Keratinocyte (primary cell): Measurements from ENCODE around the gene ST6GAL1. TPM values are rescaled to one million over a fixed set of nuclear protein-coding genes. Genes with fewer than 3 reads are reported as not detected.
"Not testable (repeated sequence)": the region's sequence is repeated elsewhere in the genome, so short reads cannot be mapped to it uniquely, and the experiment has no call there.

Source experiments
- DNase-seq: peaks from one replicate; pipeline ENCODE4 v3.0.0-alpha.2; 2011; ENCODE audit warnings: low read depth, missing footprints, low spot score
- FAIRE-seq: peaks from 2 replicates; lab custom pipeline; 2011; peaks lifted over from hg19 to GRCh38; lab: Jason Lieb, UNC
- H2AFZ ChIP-seq: 2 replicates; pipeline ENCODE4 v1.6.0; 2012; ENCODE audit warnings: low read length, control low read depth, inconsistent platforms; ENCODE audit not compliant: control insufficient read depth
- H3K27ac ChIP-seq: 2 replicates; pipeline ENCODE4 v1.5.1; 2011; ENCODE audit warnings: low read length; ENCODE audit not compliant: control insufficient read depth, insufficient read depth
- H3K27me3 ChIP-seq: 3 replicates; pipeline ENCODE4 v1.6.0; 2011; ENCODE audit warnings: low read length; ENCODE audit not compliant: control insufficient read depth, insufficient read depth; ENCODE audit errors: extremely low read depth
- H3K36me3 ChIP-seq, 2 experiments: 2 replicates in 1 of 2; 3 replicates in 1 of 2; pipeline ENCODE4 v1.5.1; 2011; ENCODE audit warnings: low read length in 2 of 2, mild to moderate bottlenecking in 1 of 2; ENCODE audit not compliant: control insufficient read depth in 2 of 2, insufficient read depth in 2 of 2; ENCODE audit errors: extremely low read depth in 1 of 2
- H3K4me1 ChIP-seq: 3 replicates; pipeline ENCODE4 v1.5.1; 2011; ENCODE audit warnings: low read length; ENCODE audit not compliant: control insufficient read depth, insufficient read depth; ENCODE audit errors: extremely low read depth
- H3K4me2 ChIP-seq: 3 replicates; pipeline ENCODE4 v1.6.0; 2011; ENCODE audit warnings: low read depth, low read length; ENCODE audit not compliant: control insufficient read depth, insufficient read depth; ENCODE audit errors: extremely low read depth
- H3K4me3 ChIP-seq, 3 experiments: fragments of 200-600 bp in 1 of 3; sonication (generic) in 1 of 3; 2 replicates in 2 of 3; 3 replicates in 1 of 3; pipeline ENCODE4 v1.5.1; 2011 to 2016; ENCODE audit warnings: low read length in 3 of 3, mild to moderate bottlenecking in 3 of 3, control low read depth in 2 of 3, inconsistent platforms in 1 of 3, low read depth in 1 of 3, mixed read lengths in 1 of 3, mixed run types in 1 of 3, moderate library complexity in 1 of 3; ENCODE audit not compliant: control insufficient read depth in 2 of 3, insufficient read depth in 2 of 3; ENCODE audit errors: extremely low read depth in 1 of 3
- H3K79me2 ChIP-seq: 2 replicates; pipeline ENCODE4 v1.6.0; 2012; ENCODE audit warnings: low read length; ENCODE audit not compliant: control insufficient read depth, insufficient read depth
- H3K9ac ChIP-seq: 3 replicates; pipeline ENCODE4 v1.6.0; 2011; ENCODE audit warnings: low read length; ENCODE audit not compliant: control insufficient read depth, insufficient read depth; ENCODE audit errors: extremely low read depth
- H3K9me1 ChIP-seq: 3 replicates; pipeline ENCODE4 v1.6.0; 2011; ENCODE audit warnings: low read length; ENCODE audit not compliant: control insufficient read depth, insufficient read depth; ENCODE audit errors: extremely low read depth
- H3K9me3 ChIP-seq: 2 replicates; pipeline ENCODE4 v1.5.1; 2012; ENCODE audit warnings: low read depth, low read length; ENCODE audit not compliant: control insufficient read depth
- H4K20me1 ChIP-seq: 3 replicates; pipeline ENCODE4 v1.6.0; 2011; ENCODE audit warnings: low read length; ENCODE audit not compliant: control insufficient read depth, insufficient read depth; ENCODE audit errors: extremely low read depth
- CTCF ChIP-seq, 3 experiments: IDR thresholded peaks in 1 of 3; conservative IDR thresholded peaks in 1 of 3; optimal IDR thresholded peaks in 1 of 3; 2 replicates in 2 of 3; 3 replicates in 1 of 3; pipeline versions ENCODE3 to v1.5.1; 2011; ENCODE audit warnings: low read length in 3 of 3, mild to moderate bottlenecking in 3 of 3, moderate library complexity in 2 of 3, control low read depth in 1 of 3, inconsistent platforms in 1 of 3; ENCODE audit not compliant: insufficient read depth in 2 of 3; ENCODE audit errors: extremely low read depth in 1 of 3
- EZH2 ChIP-seq: IDR thresholded peaks from one replicate; pipeline ENCODE4 v1.6.1; 2012; ENCODE audit warnings: inconsistent platforms, mild to moderate bottlenecking, low read length, moderate library complexity
- dilution Hi-C: fragments of 300-500 bp; cut with MboI; formaldehyde crosslinking; loops from one replicate; pipeline ENCODE4 v1.7.0; 2020; ENCODE audit warnings: low sequenced_read_pairs; ENCODE audit not compliant: extremely low pct_ligation_motif_present
- polyA plus RNA-seq, 5 experiments: library from polyadenylated mRNA; depleted of rRNA in 3 of 5; stranded (reverse) in 3 of 5; stranded (forward) in 1 of 5; unstranded in 1 of 5; fragments of >200 nt; gene quantifications; 1 replicate in 1 of 5; 2 replicates in 3 of 5; 3 replicates in 1 of 5; pipeline versions ENCODE4 v1.2.1 to v1.2.3, GENCODE V29; 2011 to 2012; ENCODE audit warnings: missing spikeins in 2 of 5, low read depth in 1 of 5, low replicate concordance in 1 of 5

The ST6GAL1 gene
- polyA plus RNA-seq, 1 donor (not counting 4 experiments of a cell fraction or from before 2014, with no cell fraction given), result 7.5 TPM

GRCh38 chr3:186902154-186902553, 28.2 kb upstream of the ST6GAL1 start:
- Histone ChIP-seq H3K9me1 (no peaks in the 10 kb centered on the region), H3K9me3 (no peaks in the 10 kb centered on the region), H4K20me1 (no peaks in the 10 kb centered on the region), H3K4me2 (no peak overlapping the region), H3K9ac (no peak overlapping the region), H2AFZ (no peak overlapping the region), H3K79me2 (no peaks in the 10 kb centered on the region), H3K27me3 (no peaks in the 10 kb centered on the region), H3K27ac (no peak overlapping the region), H3K4me3 (no peak overlapping the region), H3K4me1 (peaks cover 10% of the 10 kb centered on the region), H3K36me3 (no peaks in the 10 kb centered on the region)
- FAIRE-seq (no peak), DNase-seq (no peak)
- no peak for TF ChIP-seq CTCF (optimal IDR thresholded peaks at IDR 0.05 in 1 of 3, IDR thresholded peaks at IDR 0.05 in 1 of 3, conservative IDR thresholded peaks at IDR 0.05 in 1 of 3; ENCODE audit: extremely low read depth in 1 of 3, insufficient read depth in 2 of 3, low read length in 3 of 3)
- TF ChIP-seq EZH2, result no peak
- dilution Hi-C loops, result no loop called here

- H4K20me1 ChIP-seq, result no peaks in the 10 kb centered on the region
- TF ChIP-seq CTCF (optimal IDR thresholded peaks at IDR 0.05 in 1 of 3, IDR thresholded peaks at IDR 0.05 in 1 of 3, conservative IDR thresholded peaks at IDR 0.05 in 1 of 3; ENCODE audit: extremely low read depth in 1 of 3, insufficient read depth in 2 of 3, low read length in 3 of 3) (no peak), EZH2 (no peak)
- no peak overlapping the region for H3K9ac ChIP-seq
- no peaks in the 10 kb centered on the region for H3K27me3 ChIP-seq
- H2AFZ ChIP-seq, result no peak overlapping the region
- H3K9me3 ChIP-seq, result no peaks in the 10 kb centered on the region
- no peak overlapping the region for H3K4me2 ChIP-seq
- no peak for FAIRE-seq
- DNase-seq, result no peak
- no peak overlapping the region for H3K4me3 ChIP-seq
- H3K9me1 ChIP-seq, result no peaks in the 10 kb centered on the region
- H3K79me2 ChIP-seq, result no peaks in the 10 kb centered on the region
- H3K27ac ChIP-seq, result no peak overlapping the region
- no peaks in the 10 kb centered on the region for H3K36me3 ChIP-seq
- dilution Hi-C loops, result no loop called here
- peaks cover 10% of the 10 kb centered on the region for H3K4me1 ChIP-seq
These were observed 27.6 kb upstream of the ST6GAL1 start for GRCh38 chr3:186902713-186903112.

- H3K4me2 ChIP-seq, dilution Hi-C loops: not testable (repeated sequence)
These were observed 26.6 kb upstream of the ST6GAL1 start for GRCh38 chr3:186903676-186904075.

GRCh38 chr3:186907075-186907474, 23.3 kb upstream of the ST6GAL1 start:
- H3K79me2 ChIP-seq, H3K36me3 ChIP-seq, H3K9me1 ChIP-seq, H3K9ac ChIP-seq, H4K20me1 ChIP-seq, H3K9me3 ChIP-seq, DNase-seq, H2AFZ ChIP-seq, H3K4me3 ChIP-seq, FAIRE-seq, dilution Hi-C loops, H3K27me3 ChIP-seq, H3K4me2 ChIP-seq, H3K27ac ChIP-seq, H3K4me1 ChIP-seq: not testable (repeated sequence)

More at GRCh38 chr3:186903676-186904075, 26.6 kb upstream of the ST6GAL1 start:
- H3K4me1 ChIP-seq, H4K20me1 ChIP-seq, H3K27ac ChIP-seq, H3K9ac ChIP-seq, FAIRE-seq, H3K4me3 ChIP-seq, H3K9me3 ChIP-seq, H3K79me2 ChIP-seq, DNase-seq, H2AFZ ChIP-seq, H3K36me3 ChIP-seq, H3K9me1 ChIP-seq, H3K27me3 ChIP-seq: not testable (repeated sequence)
